ENCODE results near the gene PKIG. TPM values are rescaled to one million over a fixed set of nuclear protein-coding genes. Genes with fewer than 3 reads are reported as not detected.

Gene PKIG
- total RNA-seq, 1 donor from 2014 or later, result 40.6 TPM

- no peaks in the 10 kb centered on the region for H4K20me1 ChIP-seq (ENCODE audit: low read depth)
- H3F3A ChIP-seq (ENCODE audit: low read depth), result no peaks in the 10 kb centered on the region
- no peaks in the 10 kb centered on the region for H3K4me1 ChIP-seq
- Mint-ChIP-seq H3K4me3 (no peak overlapping the region), H3K9me3 (no peaks in the 10 kb centered on the region), H3K4me1 (peaks cover 9% of the 10 kb centered on the region), H3K27ac (no peak overlapping the region), H3K27me3 (ENCODE audit: insufficient read depth, low read depth) (peaks cover 2% of the 10 kb centered on the region), H3K36me3 (no peaks in the 10 kb centered on the region)
- TF ChIP-seq EZH2phosphoT487 (IDR thresholded peaks at IDR 0.05), result no peak
- no peak overlapping the region for H2AFZ ChIP-seq (replicated peaks)
- H3K79me2 ChIP-seq (ENCODE audit: low read depth), result peaks cover 5% of the 10 kb centered on the region
- H3K36me3 ChIP-seq, result no peaks in the 10 kb centered on the region
- no peak for DNase-seq (ENCODE audit: low spot score)
- H3K9ac ChIP-seq, result no peak overlapping the region
- no peak overlapping the region for H3K4me3 ChIP-seq
- H3K27ac ChIP-seq, result no peak overlapping the region
- no peaks in the 10 kb centered on the region for H3K9me3 ChIP-seq (ENCODE audit: low read depth)
- no peaks in the 10 kb centered on the region for H3K27me3 ChIP-seq
- H3K4me2 ChIP-seq, result no peak overlapping the region
These were observed 10.9 kb upstream of the PKIG start for GRCh38 chr20:44571362-44571988.

GRCh38 chr20:44572551-44573500, 9.6 kb upstream of the PKIG start:
- Histone ChIP-seq H3K4me3 (no peak overlapping the region), H3K4me2 (no peak overlapping the region), H2AFZ (replicated peaks) (no peak overlapping the region), H4K20me1 (ENCODE audit: low read depth) (no peaks in the 10 kb centered on the region), H3K79me2 (ENCODE audit: low read depth) (peaks cover 5% of the 10 kb centered on the region), H3K27me3 (no peaks in the 10 kb centered on the region), H3K9ac (no peak overlapping the region), H3F3A (ENCODE audit: low read depth) (no peaks in the 10 kb centered on the region), H3K4me1 (no peaks in the 10 kb centered on the region), H3K36me3 (no peaks in the 10 kb centered on the region), H3K9me3 (ENCODE audit: low read depth) (no peaks in the 10 kb centered on the region), H3K27ac (no peak overlapping the region)
- peaks cover 9% of the 10 kb centered on the region for H3K4me1 Mint-ChIP-seq
- DNase-seq (ENCODE audit: low spot score), result no peak
- H3K4me3 Mint-ChIP-seq, result no peak overlapping the region
- H3K27ac Mint-ChIP-seq, result no peak overlapping the region
- peaks cover 3% of the 10 kb centered on the region for H3K36me3 Mint-ChIP-seq
- no peaks in the 10 kb centered on the region for H3K9me3 Mint-ChIP-seq
- no peak for TF ChIP-seq CTCF (IDR thresholded peaks at IDR 0.05)
- no peak for TF ChIP-seq EZH2 (IDR thresholded peaks at IDR 0.05)
- TF ChIP-seq EZH2phosphoT487 (IDR thresholded peaks at IDR 0.05), result no peak
- peaks cover 2% of the 10 kb centered on the region for H3K27me3 Mint-ChIP-seq (ENCODE audit: insufficient read depth, low read depth)

GRCh38 chr20:44573501-44573869, 8.9 kb upstream of the PKIG start:
- Mint-ChIP-seq H3K27me3 (ENCODE audit: insufficient read depth, low read depth) (peaks cover 4% of the 10 kb centered on the region), H3K9me3 (peaks cover 1% of the 10 kb centered on the region), H3K4me1 (peaks cover 10% of the 10 kb centered on the region), H3K4me3 (no peak overlapping the region), H3K36me3 (peaks cover 3% of the 10 kb centered on the region), H3K27ac (no peak overlapping the region)
- TF ChIP-seq EZH2 (IDR thresholded peaks at IDR 0.05) (no peak), CTCF (IDR thresholded peaks at IDR 0.05) (no peak), EZH2phosphoT487 (IDR thresholded peaks at IDR 0.05) (no peak)
- Histone ChIP-seq H3K27me3 (no peaks in the 10 kb centered on the region), H2AFZ (replicated peaks) (no peak overlapping the region), H3K4me3 (no peak overlapping the region), H3F3A (ENCODE audit: low read depth) (no peaks in the 10 kb centered on the region), H3K9me3 (ENCODE audit: low read depth) (no peaks in the 10 kb centered on the region), H3K27ac (no peak overlapping the region), H3K4me1 (no peaks in the 10 kb centered on the region), H3K79me2 (ENCODE audit: low read depth) (peaks cover 4% of the 10 kb centered on the region), H4K20me1 (ENCODE audit: low read depth) (no peaks in the 10 kb centered on the region), H3K9ac (no peak overlapping the region), H3K4me2 (no peak overlapping the region), H3K36me3 (no peaks in the 10 kb centered on the region)
- DNase-seq (ENCODE audit: low spot score), result no peak
